Uterus (tissue), 4 donors: ENCODE data around the gene MORN3. TPM values are rescaled to one million over a fixed set of nuclear protein-coding genes. Genes with fewer than 3 reads are reported as not detected.
"Not testable (repeated sequence)": the region's sequence is repeated elsewhere in the genome, so short reads cannot be mapped to it uniquely, and the experiment has no call there.

Experiments
- DNase-seq, 2 donors: peaks; one replicate each; pipeline ENCODE4 v3.0.0-alpha.2; 2019 to 2020
- H3K27ac ChIP-seq, 2 donors: fragments of 200-600 bp; sonication (generic); 1 replicate in 1 of 2; 2 replicates in 1 of 2; pipeline ENCODE4 v1.5.1; 2016 to 2018
- H3K27me3 ChIP-seq, 2 donors: fragments of 200-600 bp; sonication (generic); one replicate each; pipeline ENCODE4 v1.5.1; 2018 to 2019; ENCODE audit warnings: control low read depth in 1 of 2
- H3K36me3 ChIP-seq, 2 donors: fragments of 200-600 bp; sonication (generic); one replicate each; pipeline ENCODE4 v1.5.1; 2019; ENCODE audit warnings: control low read depth in 1 of 2
- H3K4me1 ChIP-seq, 2 donors: fragments of 200-600 bp; sonication (generic); one replicate each; pipeline ENCODE4 v1.5.1; 2018 to 2019; ENCODE audit warnings: control low read depth in 1 of 2
- H3K4me3 ChIP-seq, 2 donors: fragments of 200-600 bp; sonication (generic); 1 replicate in 1 of 2; 2 replicates in 1 of 2; pipeline ENCODE4 v1.5.1; 2018 to 2019; ENCODE audit warnings: mild to moderate bottlenecking in 1 of 2
- H3K9me3 ChIP-seq, 2 donors: fragments of 200-600 bp; sonication (generic); one replicate each; pipeline ENCODE4 v1.5.1; 2019; ENCODE audit warnings: control low read depth in 1 of 2
- POLR2A ChIP-seq, 2 donors: fragments of 450-650 bp; IDR thresholded peaks; one replicate each; pipeline ENCODE4 v1.6.1; 2016; ENCODE audit warnings: antibody characterized with exemption in 2 of 2, mild to moderate bottlenecking in 1 of 2, moderate library complexity in 1 of 2
- intact Hi-C: fragments of 100-400 bp; cut with DNase I; formaldehyde crosslinking; loops from one replicate; pipeline ENCODE4 v1.15.1; 2023; ENCODE audit warnings: low total_unique reads
- total RNA-seq, 4 donors: library from RNA; depleted of rRNA in 3 of 4; stranded (reverse); fragments of >200 nt in 3 of 4; gene quantifications; one replicate each; pipeline versions ENCODE4 v1.1.0 to v1.2.4, GENCODE V29; 2014 to 2023
- TF ChIP-seq, protein P1 (sequence below), 4 experiments: fragments of 200-600 bp in 2 of 4; fragments of 450-650 bp in 2 of 4; sonication (generic) in 2 of 4; IDR thresholded peaks; one replicate each; pipeline ENCODE4 v1.5.1; 2016 to 2019; ENCODE audit warnings: antibody characterized with exemption in 4 of 4, mild to moderate bottlenecking in 2 of 4, moderate library complexity in 1 of 4
- donor health status: DM: yes; HTN: yes; CAD: no.

MORN3 gene
- total RNA-seq, 4 donors from 2014 or later: 0.27 to 1.9 TPM; not detected in 2

DNA sequence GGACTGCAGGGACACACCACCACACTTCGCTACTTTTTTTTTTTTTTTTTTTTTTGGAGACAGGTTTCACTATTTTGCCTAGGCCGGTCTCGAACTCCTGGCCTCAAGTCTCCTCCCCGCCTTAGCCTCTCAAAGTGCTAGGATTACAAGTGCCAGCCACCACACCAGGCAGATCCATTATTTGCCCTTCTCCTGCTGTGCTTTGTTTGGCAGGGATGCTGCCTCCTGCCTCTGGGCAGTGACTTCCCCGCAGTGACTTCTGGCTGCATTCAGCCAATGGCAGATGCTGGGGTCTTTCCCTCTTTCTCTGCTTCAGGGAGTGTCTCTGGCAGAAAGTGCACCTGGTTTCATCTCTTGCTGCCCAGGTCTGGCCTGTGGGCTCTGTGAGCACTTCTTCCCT is 6.7 kb upstream of the MORN3 start:
- no peaks in the 10 kb centered on the region for H3K27me3 ChIP-seq
- no peaks in the 10 kb centered on the region for H3K9me3 ChIP-seq
- intact Hi-C loops: no loop called here
- H3K36me3 ChIP-seq: no peaks in the 10 kb centered on the region
- TF ChIP-seq, protein P1, sequence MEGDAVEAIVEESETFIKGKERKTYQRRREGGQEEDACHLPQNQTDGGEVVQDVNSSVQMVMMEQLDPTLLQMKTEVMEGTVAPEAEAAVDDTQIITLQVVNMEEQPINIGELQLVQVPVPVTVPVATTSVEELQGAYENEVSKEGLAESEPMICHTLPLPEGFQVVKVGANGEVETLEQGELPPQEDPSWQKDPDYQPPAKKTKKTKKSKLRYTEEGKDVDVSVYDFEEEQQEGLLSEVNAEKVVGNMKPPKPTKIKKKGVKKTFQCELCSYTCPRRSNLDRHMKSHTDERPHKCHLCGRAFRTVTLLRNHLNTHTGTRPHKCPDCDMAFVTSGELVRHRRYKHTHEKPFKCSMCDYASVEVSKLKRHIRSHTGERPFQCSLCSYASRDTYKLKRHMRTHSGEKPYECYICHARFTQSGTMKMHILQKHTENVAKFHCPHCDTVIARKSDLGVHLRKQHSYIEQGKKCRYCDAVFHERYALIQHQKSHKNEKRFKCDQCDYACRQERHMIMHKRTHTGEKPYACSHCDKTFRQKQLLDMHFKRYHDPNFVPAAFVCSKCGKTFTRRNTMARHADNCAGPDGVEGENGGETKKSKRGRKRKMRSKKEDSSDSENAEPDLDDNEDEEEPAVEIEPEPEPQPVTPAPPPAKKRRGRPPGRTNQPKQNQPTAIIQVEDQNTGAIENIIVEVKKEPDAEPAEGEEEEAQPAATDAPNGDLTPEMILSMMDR (IDR thresholded peaks at IDR 0.05): no peak
- TF ChIP-seq POLR2A (IDR thresholded peaks at IDR 0.05): no peak
- no peak for DNase-seq
- H3K27ac ChIP-seq: no peak overlapping the region
- no peaks in the 10 kb centered on the region for H3K4me1 ChIP-seq
- H3K4me3 ChIP-seq: no peak overlapping the region

DNA sequence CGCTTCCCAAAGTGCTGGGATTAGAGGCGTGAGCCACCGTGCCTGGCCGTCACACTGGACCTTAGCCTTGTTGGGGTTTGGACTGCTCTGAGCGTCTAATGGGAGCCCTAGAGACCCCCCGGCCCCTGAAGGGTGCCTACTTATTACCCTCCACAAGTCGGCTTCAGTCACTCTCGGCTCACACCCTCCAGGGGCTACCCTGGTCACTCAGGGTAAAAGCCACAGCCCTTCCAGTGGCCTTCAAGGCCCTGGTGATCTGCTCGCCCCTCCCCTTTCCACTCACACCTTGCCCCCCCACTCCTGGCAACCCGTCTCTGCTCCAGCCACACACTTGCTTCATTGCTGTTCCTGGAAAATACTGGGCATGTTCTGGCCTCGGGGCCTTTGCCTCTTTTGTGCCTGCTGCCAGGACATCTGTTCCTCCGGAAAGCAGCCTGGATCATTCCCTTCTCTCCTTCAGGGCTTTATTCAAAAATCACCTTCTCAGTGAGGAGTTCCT is 3.6 kb upstream of the MORN3 start:
- intact Hi-C loops: no loop called here
- H3K4me3 ChIP-seq: peak overlapping the region in 1 of 2 donors; percentile 36
- H3K27me3 ChIP-seq: no peaks in the 10 kb centered on the region
- no peaks in the 10 kb centered on the region for H3K9me3 ChIP-seq
- no peak for DNase-seq
- H3K36me3 ChIP-seq: no peaks in the 10 kb centered on the region
- TF ChIP-seq, protein P1 (IDR thresholded peaks at IDR 0.05): no peak
- no peak for TF ChIP-seq POLR2A (IDR thresholded peaks at IDR 0.05)
- no peaks in the 10 kb centered on the region for H3K4me1 ChIP-seq
- peak overlapping the region; percentile 42 to 43 for H3K27ac ChIP-seq

DNA sequence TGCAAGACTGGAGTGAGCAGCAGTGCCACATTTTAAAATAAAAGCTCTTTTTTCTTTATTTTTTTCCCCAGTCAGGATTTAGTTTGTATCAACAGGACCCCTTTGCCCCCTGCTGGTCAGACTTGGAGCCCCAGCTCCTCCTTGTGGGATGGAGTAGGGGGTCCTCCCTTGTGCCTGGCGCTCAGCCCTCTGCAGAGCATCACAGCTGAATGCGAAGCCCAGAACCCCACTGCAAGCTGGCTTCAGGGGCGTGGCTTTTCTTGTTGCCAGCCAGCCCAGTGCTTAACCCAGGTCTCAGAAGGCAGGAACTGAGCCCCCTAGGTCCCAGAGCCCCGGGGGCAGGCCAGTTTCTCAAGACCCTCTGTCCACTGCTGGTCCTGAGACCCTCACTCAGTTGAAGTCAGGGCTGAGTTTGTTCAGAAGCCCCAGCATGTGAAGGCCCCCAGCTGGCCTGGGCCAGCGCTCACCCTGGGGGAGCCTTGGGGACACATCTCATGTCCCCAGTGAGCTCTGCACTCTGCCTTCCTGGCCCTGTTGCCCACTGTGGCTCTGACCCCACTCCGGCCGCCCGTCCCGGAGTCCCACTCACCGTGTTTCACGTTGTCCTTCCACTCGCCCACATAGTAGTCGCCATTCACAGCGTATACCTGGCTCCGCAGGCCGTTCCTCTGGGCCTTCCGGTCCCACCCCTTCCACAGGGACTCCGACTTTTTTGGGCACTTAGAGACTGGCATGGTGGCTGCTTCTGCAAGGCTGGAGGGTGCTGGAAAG is 519 bp downstream of the MORN3 start:
- no peaks in the 10 kb centered on the region for H3K4me1 ChIP-seq
- DNase-seq: no peak
- no peaks in the 10 kb centered on the region for H3K27me3 ChIP-seq
- H3K9me3 ChIP-seq: no peaks in the 10 kb centered on the region
- H3K27ac ChIP-seq: no peak overlapping the region
- no peaks in the 10 kb centered on the region for H3K36me3 ChIP-seq
- TF ChIP-seq POLR2A (IDR thresholded peaks at IDR 0.05): no peak
- TF ChIP-seq, protein P1 (IDR thresholded peaks at IDR 0.05): peak; percentile 37 to 42 (median 40)
- intact Hi-C loops: loop anchor here (10.0 kb wide), 1 partner anchor 174 kb away; no protein-coding TSS in a partner anchor
- no peak overlapping the region for H3K4me3 ChIP-seq

DNA sequence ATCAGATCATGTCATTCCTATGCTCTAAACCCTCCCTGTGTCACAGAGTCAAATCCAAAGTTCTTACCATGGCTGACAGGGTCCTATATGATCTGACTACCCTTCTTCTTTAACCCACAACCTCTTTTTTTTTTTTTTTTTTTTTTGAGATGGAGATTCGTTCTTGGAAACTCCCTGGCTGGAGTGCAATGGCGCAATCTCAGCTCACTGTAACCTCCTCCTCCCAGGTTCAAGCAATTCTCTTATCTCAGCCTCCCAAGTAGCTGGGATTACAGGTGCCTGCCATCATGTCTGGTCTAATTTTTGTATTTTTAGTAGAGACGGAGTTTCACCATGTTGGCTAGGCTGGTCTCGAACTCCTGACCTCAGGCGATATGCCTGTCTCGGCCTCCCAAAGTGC is 2.6 kb downstream of the MORN3 start:
- H3K9me3 ChIP-seq, DNase-seq, H3K27ac ChIP-seq, H3K36me3 ChIP-seq, H3K4me1 ChIP-seq, H3K27me3 ChIP-seq, H3K4me3 ChIP-seq: not testable (repeated sequence)
- intact Hi-C loops: loop anchor here (10.0 kb wide), 1 partner anchor 172 kb away; no protein-coding TSS in a partner anchor

DNA sequence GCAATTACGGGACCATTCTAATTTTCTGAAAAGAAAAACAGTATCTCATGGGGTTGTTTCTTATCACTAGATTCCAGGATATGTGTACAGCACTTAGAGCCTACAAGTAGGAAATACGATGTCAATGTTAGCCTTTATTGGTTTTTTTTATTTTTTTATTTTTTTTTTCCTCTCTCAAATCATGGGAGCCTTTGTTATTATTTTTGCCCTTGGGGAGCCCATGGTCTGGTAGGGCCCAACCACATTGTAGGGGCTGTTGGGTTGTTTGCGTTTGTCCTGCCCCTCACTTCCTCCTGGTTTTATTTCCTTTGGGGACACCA is 5.9 kb downstream of the MORN3 start:
- Histone ChIP-seq H3K4me3 (no peak overlapping the region), H3K27me3 (no peaks in the 10 kb centered on the region), H3K36me3 (no peaks in the 10 kb centered on the region), H3K4me1 (no peaks in the 10 kb centered on the region), H3K9me3 (no peaks in the 10 kb centered on the region), H3K27ac (no peak overlapping the region)
- TF ChIP-seq, protein P1 (IDR thresholded peaks at IDR 0.05): no peak
- no peak for TF ChIP-seq POLR2A (IDR thresholded peaks at IDR 0.05)
- DNase-seq: no peak
- intact Hi-C loops: loop anchor here (10.0 kb wide), 1 partner anchor 169 kb away; no protein-coding TSS in a partner anchor

DNA sequence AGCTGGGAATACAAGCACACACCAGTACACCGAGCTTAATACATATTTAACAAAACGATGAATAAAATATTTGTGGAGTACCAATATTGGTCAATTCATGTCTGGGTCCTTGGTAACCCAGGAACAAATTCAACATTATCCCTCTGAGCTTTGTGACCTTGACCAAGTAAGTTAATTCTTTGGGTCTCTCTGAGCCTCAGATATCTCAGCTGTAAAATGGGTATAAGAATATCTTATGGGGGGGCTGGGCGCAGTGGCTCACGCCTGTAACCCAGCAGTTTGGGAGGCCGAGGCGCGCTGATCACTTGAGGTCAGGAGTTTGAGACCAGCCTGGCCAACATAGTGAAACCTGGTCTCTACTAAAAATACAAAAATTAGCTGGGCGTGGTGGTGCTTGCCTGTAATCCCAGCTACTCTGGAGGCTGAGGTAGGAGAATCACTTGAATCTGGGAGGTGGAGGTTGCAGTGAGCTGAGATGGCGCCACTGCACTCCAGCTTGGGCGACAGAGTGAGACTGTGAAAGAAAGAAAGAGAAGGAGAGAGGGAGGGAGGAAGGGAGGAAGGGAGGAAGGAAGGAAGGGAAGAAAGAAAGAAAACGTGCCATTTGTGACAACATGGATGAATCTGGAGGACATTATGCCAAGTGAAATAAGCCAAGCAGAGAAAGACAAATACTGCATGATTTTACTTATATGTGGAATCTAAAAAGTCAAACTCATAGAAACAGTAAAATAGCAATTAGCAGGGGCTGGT is 7.9 kb downstream of the MORN3 start:
- H3K9me3 ChIP-seq, H3K27me3 ChIP-seq, H3K4me3 ChIP-seq, H3K4me1 ChIP-seq, H3K27ac ChIP-seq, DNase-seq, H3K36me3 ChIP-seq: not testable (repeated sequence)
- intact Hi-C loops: loop anchor here (10.0 kb wide), 1 partner anchor 167 kb away; no protein-coding TSS in a partner anchor
